ENCODE measurements around the gene IQSEC1. TPM values are rescaled to one million over a fixed set of nuclear protein-coding genes. Genes with fewer than 3 reads are reported as not detected.

Gene IQSEC1
- total and polyA plus RNA-seq, 2 donors (not counting 1 experiment from before 2014, with no cell fraction given), result 4.3 to 18.2 TPM

DNA sequence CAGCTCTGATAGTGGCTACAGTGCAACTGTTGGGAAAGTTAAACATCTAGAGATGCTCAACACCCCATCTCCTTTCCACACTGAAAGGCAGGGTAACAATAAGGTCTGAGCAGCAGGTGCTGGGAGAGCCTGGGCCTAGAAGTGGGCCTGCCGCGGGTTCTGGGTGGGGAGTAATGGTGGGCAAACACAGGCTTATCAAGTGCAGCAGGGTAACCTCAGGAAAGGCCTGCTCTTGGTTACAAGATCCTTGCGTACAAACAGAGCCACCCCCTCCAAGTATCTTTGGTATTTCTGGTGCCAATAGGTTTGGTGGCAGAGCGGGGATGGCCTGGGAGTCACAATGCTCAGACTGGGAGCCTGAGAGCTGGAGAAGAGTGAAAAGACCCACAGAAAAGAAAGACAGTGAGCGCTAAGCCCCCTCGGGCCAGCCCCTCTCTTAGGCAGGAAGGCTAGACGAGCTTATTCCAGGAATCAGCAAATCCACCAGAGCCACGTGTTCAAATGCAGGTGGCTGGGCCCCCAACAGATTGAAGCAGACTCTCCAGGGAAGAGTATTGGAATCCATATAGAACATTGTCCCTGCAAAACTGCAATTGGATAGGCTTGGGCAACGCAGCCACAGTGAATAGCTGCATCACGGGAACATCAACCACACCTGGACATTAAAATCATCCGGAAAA lies 2.7 kb downstream of the IQSEC1 start:
- Histone ChIP-seq H3K27me3 (ENCODE audit: control insufficient read depth, insufficient read depth, low read length) (peaks cover 13% of the 10 kb centered on the region), H3K9ac (ENCODE audit: insufficient read depth, low read length) (no peak overlapping the region), H3K9me3 (ENCODE audit: control insufficient read depth, insufficient read depth, low read depth, low read length) (no peaks in the 10 kb centered on the region), H3K4me3 (replicated peaks in 1 of 4; ENCODE audit: control extremely low read depth in 1 of 4, insufficient read depth in 1 of 4, low read depth in 3 of 4, low read length in 4 of 4) (no peak overlapping the region), H3K4me1 (ENCODE audit: control insufficient read depth, extremely low read depth, insufficient read depth, low read length) (no peaks in the 10 kb centered on the region), H3K27ac (ENCODE audit: insufficient read depth, low read length) (no peak overlapping the region), H2AFZ (ENCODE audit: low read length) (no peak overlapping the region), H3K4me2 (ENCODE audit: extremely low read depth, insufficient read depth, low read length) (no peak overlapping the region), H3K79me2 (ENCODE audit: control insufficient read depth, insufficient read depth, low read length) (no peaks in the 10 kb centered on the region), H3K36me3 (ENCODE audit: control insufficient read depth, insufficient read depth, low read length) (no peaks in the 10 kb centered on the region), H4K20me1 (ENCODE audit: control insufficient read depth, extremely low read depth, insufficient read depth, low read length) (no peaks in the 10 kb centered on the region)
- no peak for DNase-seq (ENCODE audit: low read depth in 2 of 2)
- TF ChIP-seq EZH2 (IDR thresholded peaks at IDR 0.05; ENCODE audit: low read length, missing control alignments), result no peak
- TF ChIP-seq, protein P1, sequence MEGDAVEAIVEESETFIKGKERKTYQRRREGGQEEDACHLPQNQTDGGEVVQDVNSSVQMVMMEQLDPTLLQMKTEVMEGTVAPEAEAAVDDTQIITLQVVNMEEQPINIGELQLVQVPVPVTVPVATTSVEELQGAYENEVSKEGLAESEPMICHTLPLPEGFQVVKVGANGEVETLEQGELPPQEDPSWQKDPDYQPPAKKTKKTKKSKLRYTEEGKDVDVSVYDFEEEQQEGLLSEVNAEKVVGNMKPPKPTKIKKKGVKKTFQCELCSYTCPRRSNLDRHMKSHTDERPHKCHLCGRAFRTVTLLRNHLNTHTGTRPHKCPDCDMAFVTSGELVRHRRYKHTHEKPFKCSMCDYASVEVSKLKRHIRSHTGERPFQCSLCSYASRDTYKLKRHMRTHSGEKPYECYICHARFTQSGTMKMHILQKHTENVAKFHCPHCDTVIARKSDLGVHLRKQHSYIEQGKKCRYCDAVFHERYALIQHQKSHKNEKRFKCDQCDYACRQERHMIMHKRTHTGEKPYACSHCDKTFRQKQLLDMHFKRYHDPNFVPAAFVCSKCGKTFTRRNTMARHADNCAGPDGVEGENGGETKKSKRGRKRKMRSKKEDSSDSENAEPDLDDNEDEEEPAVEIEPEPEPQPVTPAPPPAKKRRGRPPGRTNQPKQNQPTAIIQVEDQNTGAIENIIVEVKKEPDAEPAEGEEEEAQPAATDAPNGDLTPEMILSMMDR (conservative IDR thresholded peaks at IDR 0.05 in 1 of 2, IDR thresholded peaks at IDR 0.05 in 1 of 2; ENCODE audit: low read depth in 1 of 2, low read length in 2 of 2), result no peak

DNA sequence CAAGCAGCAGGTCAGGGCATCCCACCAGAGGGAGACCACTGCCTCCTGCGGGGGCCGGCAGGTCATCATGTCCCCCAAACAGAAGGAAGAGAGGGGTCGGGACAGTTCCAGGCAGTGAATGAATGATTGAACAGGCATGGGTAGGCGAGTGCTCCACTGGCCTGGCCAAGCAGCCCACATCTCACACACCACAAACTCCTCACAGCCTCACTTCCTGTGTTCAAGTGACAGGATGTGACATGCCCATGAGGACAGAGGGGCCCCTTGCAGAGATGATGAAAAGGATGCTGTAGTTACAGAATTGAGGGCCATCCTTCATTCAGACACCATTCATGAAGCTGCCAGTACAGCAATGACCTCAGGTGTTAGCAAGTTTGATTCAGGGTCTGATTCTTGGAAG lies 3.7 kb downstream of the IQSEC1 start:
- Histone ChIP-seq H3K27ac (ENCODE audit: insufficient read depth, low read length) (no peak overlapping the region), H3K36me3 (ENCODE audit: control insufficient read depth, insufficient read depth, low read length) (no peaks in the 10 kb centered on the region), H3K9me3 (ENCODE audit: control insufficient read depth, insufficient read depth, low read depth, low read length) (no peaks in the 10 kb centered on the region), H3K27me3 (ENCODE audit: control insufficient read depth, insufficient read depth, low read length) (peaks cover 10% of the 10 kb centered on the region), H3K4me2 (ENCODE audit: extremely low read depth, insufficient read depth, low read length) (no peak overlapping the region), H3K9ac (ENCODE audit: insufficient read depth, low read length) (no peak overlapping the region), H3K79me2 (ENCODE audit: control insufficient read depth, insufficient read depth, low read length) (no peaks in the 10 kb centered on the region), H3K4me3 (replicated peaks in 1 of 4; ENCODE audit: control extremely low read depth in 1 of 4, insufficient read depth in 1 of 4, low read depth in 3 of 4, low read length in 4 of 4) (no peak overlapping the region), H3K4me1 (ENCODE audit: control insufficient read depth, extremely low read depth, insufficient read depth, low read length) (no peaks in the 10 kb centered on the region), H4K20me1 (ENCODE audit: control insufficient read depth, extremely low read depth, insufficient read depth, low read length) (no peaks in the 10 kb centered on the region), H2AFZ (ENCODE audit: low read length) (no peak overlapping the region)
- DNase-seq (ENCODE audit: low read depth in 2 of 2), result no peak
- TF ChIP-seq, protein P1 (conservative IDR thresholded peaks at IDR 0.05 in 1 of 2, IDR thresholded peaks at IDR 0.05 in 1 of 2; ENCODE audit: low read depth in 1 of 2, low read length in 2 of 2), result no peak
- TF ChIP-seq EZH2 (IDR thresholded peaks at IDR 0.05; ENCODE audit: low read length, missing control alignments), result no peak

DNA sequence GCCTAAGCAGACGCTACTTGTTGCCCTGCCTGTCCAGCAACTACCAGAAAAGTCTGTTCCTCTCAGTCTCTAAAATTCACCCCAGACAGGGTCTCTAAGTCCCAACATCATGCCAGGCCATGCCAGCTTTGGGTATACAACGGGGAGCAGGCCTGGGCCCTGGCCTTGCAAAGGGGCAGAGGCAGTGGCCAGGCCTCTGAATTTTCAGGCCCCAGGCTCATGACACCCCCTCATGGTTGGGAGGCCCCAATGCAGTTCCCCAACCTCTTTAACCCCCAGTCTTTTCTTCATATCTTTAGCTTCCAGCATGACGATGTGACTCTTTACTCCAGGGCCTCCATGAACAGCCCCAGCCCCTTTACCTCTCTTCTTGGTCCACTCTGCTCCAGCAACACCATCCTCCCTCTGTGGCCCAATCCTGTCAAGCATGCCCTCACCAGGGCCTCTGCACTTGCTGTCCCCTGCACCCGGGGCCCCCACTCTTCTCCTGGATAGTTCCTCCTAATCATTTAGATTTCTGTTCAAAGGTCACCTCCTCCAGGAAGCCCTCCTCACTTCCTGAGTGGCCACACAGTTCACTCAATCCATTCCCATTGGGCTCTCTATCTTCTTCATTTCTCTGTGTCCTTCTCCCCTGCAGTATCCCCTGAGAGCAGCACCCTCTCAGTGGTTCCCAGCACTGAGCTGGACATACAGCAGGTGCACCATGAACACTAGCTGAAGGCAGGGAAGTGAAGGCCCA lies 4.8 kb downstream of the IQSEC1 start:
- H3K79me2 ChIP-seq (ENCODE audit: control insufficient read depth, insufficient read depth, low read length), result no peaks in the 10 kb centered on the region
- TF ChIP-seq EZH2 (IDR thresholded peaks at IDR 0.05; ENCODE audit: low read length, missing control alignments), result no peak
- TF ChIP-seq, protein P1 (conservative IDR thresholded peaks at IDR 0.05 in 1 of 2, IDR thresholded peaks at IDR 0.05 in 1 of 2; ENCODE audit: low read depth in 1 of 2, low read length in 2 of 2), result no peak
- H3K36me3 ChIP-seq (ENCODE audit: control insufficient read depth, insufficient read depth, low read length), result no peaks in the 10 kb centered on the region
- peaks cover under 1% of the 10 kb centered on the region for H3K27me3 ChIP-seq (ENCODE audit: control insufficient read depth, insufficient read depth, low read length)
- H3K9ac ChIP-seq (ENCODE audit: insufficient read depth, low read length), result no peak overlapping the region
- H3K27ac ChIP-seq (ENCODE audit: insufficient read depth, low read length), result no peak overlapping the region
- H3K9me3 ChIP-seq (ENCODE audit: control insufficient read depth, insufficient read depth, low read depth, low read length), result no peaks in the 10 kb centered on the region
- no peaks in the 10 kb centered on the region for H3K4me1 ChIP-seq (ENCODE audit: control insufficient read depth, extremely low read depth, insufficient read depth, low read length)
- H3K4me2 ChIP-seq (ENCODE audit: extremely low read depth, insufficient read depth, low read length), result no peak overlapping the region
- DNase-seq (ENCODE audit: low read depth in 2 of 2), result no peak
- no peak overlapping the region for H2AFZ ChIP-seq (ENCODE audit: low read length)
- no peak overlapping the region for H3K4me3 ChIP-seq (replicated peaks in 1 of 4; ENCODE audit: control extremely low read depth in 1 of 4, insufficient read depth in 1 of 4, low read depth in 3 of 4, low read length in 4 of 4)
- no peaks in the 10 kb centered on the region for H4K20me1 ChIP-seq (ENCODE audit: control insufficient read depth, extremely low read depth, insufficient read depth, low read length)
